Memory B cell (primary cell): Measurements from ENCODE around the gene TSPYL1.

ENCODE experiments used
- ATAC-seq: fragments of 150-1000 bp; cut with Tn5 transposase; 2 replicates; pipeline ENCODE4 v1.10.0; 2021; ENCODE audit warnings: low read depth, mild to moderate bottlenecking, moderate library complexity
- DNase-seq, 2 donors: peaks; one replicate each; pipeline ENCODE4 v3.0.0; 2022; ENCODE audit warnings: low spot score in 2 of 2
- H3K27ac Mint-ChIP-seq: one replicate; pipeline ENCODE4 v1.8.0; 2022; ENCODE audit warnings: mild to moderate bottlenecking, moderate library complexity, mixed read lengths
- H3K27me3 Mint-ChIP-seq: one replicate; pipeline ENCODE4 v1.8.0; 2022; ENCODE audit warnings: mixed read lengths
- H3K36me3 Mint-ChIP-seq: one replicate; pipeline ENCODE4 v1.8.0; 2022; ENCODE audit warnings: mild to moderate bottlenecking, mixed read lengths
- H3K4me1 Mint-ChIP-seq: one replicate; pipeline ENCODE4 v1.8.0; 2022; ENCODE audit warnings: mixed read lengths
- H3K4me3 Mint-ChIP-seq: one replicate; pipeline ENCODE4 v1.8.0; 2022; ENCODE audit warnings: mild to moderate bottlenecking, moderate library complexity, mixed read lengths
- H3K9me3 Mint-ChIP-seq: one replicate; pipeline ENCODE4 v1.8.0; 2022; ENCODE audit warnings: mixed read lengths

TSPYL1 gene

GRCh38 chr6:116309657-116310056, 29.9 kb upstream of the TSPYL1 start:
- DNase-seq = no peak
- Mint-ChIP-seq H3K4me3 (no peak overlapping the region), H3K36me3 (peaks cover 11% of the 10 kb centered on the region), H3K27me3 (no peaks in the 10 kb centered on the region), H3K9me3 (no peaks in the 10 kb centered on the region), H3K4me1 (peaks cover 2% of the 10 kb centered on the region), H3K27ac (no peak overlapping the region)
- ATAC-seq = no peak

- Mint-ChIP-seq H3K27me3 (no peaks in the 10 kb centered on the region), H3K27ac (no peak overlapping the region), H3K36me3 (peaks cover 11% of the 10 kb centered on the region), H3K4me1 (peaks cover 2% of the 10 kb centered on the region), H3K4me3 (no peak overlapping the region), H3K9me3 (no peaks in the 10 kb centered on the region)
- DNase-seq (no peak), ATAC-seq (no peak)
Observed at GRCh38 chr6:116309001-116309400, 29.3 kb upstream of the TSPYL1 start.

- Mint-ChIP-seq H3K27ac (no peak overlapping the region), H3K9me3 (no peaks in the 10 kb centered on the region), H3K4me1 (peaks cover 9% of the 10 kb centered on the region), H3K36me3 (peaks cover 15% of the 10 kb centered on the region), H3K4me3 (no peak overlapping the region), H3K27me3 (no peaks in the 10 kb centered on the region)
- no peak for ATAC-seq
- DNase-seq = no peak
Observed at GRCh38 chr6:116307633-116308032, 27.9 kb upstream of the TSPYL1 start.

GRCh38 chr6:116307001-116307400, 27.3 kb upstream of the TSPYL1 start:
- no peak overlapping the region for H3K27ac Mint-ChIP-seq
- no peak for DNase-seq
- H3K4me1 Mint-ChIP-seq = peaks cover 9% of the 10 kb centered on the region
- H3K27me3 Mint-ChIP-seq = no peaks in the 10 kb centered on the region
- no peaks in the 10 kb centered on the region for H3K9me3 Mint-ChIP-seq
- no peak for ATAC-seq
- peaks cover 17% of the 10 kb centered on the region for H3K36me3 Mint-ChIP-seq
- no peak overlapping the region for H3K4me3 Mint-ChIP-seq

GRCh38 chr6:116304538-116305097, 24.9 kb upstream of the TSPYL1 start:
- ATAC-seq = no peak
- no peak for DNase-seq
- Mint-ChIP-seq H3K9me3 (peaks cover 2% of the 10 kb centered on the region), H3K4me1 (peaks cover 9% of the 10 kb centered on the region), H3K36me3 (peaks cover 11% of the 10 kb centered on the region), H3K27ac (no peak overlapping the region), H3K4me3 (no peak overlapping the region), H3K27me3 (no peaks in the 10 kb centered on the region)

- Mint-ChIP-seq H3K27me3 (no peaks in the 10 kb centered on the region), H3K36me3 (peaks cover 14% of the 10 kb centered on the region)
Observed at GRCh38 chr6:116301104-116301503, 21.4 kb upstream of the TSPYL1 start.

GRCh38 chr6:116300566-116300965, 20.8 kb upstream of the TSPYL1 start:
- Mint-ChIP-seq H3K9me3 (peaks cover 4% of the 10 kb centered on the region), H3K4me1 (peaks cover 15% of the 10 kb centered on the region), H3K27ac (no peak overlapping the region), H3K4me3 (no peak overlapping the region), H3K36me3 (peaks cover 14% of the 10 kb centered on the region), H3K27me3 (no peaks in the 10 kb centered on the region)
- ATAC-seq (no peak), DNase-seq (no peak)

More at GRCh38 chr6:116301104-116301503, 21.4 kb upstream of the TSPYL1 start:
- ATAC-seq (no peak), DNase-seq (no peak)
- H3K4me3 Mint-ChIP-seq = no peak overlapping the region
- H3K9me3 Mint-ChIP-seq = peaks cover 4% of the 10 kb centered on the region
- no peak overlapping the region for H3K27ac Mint-ChIP-seq
- peaks cover 15% of the 10 kb centered on the region for H3K4me1 Mint-ChIP-seq

GRCh38 chr6:116298973-116299372, 19.2 kb upstream of the TSPYL1 start:
- H3K27me3 Mint-ChIP-seq = no peaks in the 10 kb centered on the region
- ATAC-seq (peak; percentile 50), DNase-seq (no peak)
- peaks cover 4% of the 10 kb centered on the region for H3K9me3 Mint-ChIP-seq
- peaks cover 20% of the 10 kb centered on the region for H3K4me1 Mint-ChIP-seq
- no peak overlapping the region for H3K4me3 Mint-ChIP-seq
- no peak overlapping the region for H3K27ac Mint-ChIP-seq
- H3K36me3 Mint-ChIP-seq = peaks cover 14% of the 10 kb centered on the region

GRCh38 chr6:116298273-116298672, 18.5 kb upstream of the TSPYL1 start:
- Mint-ChIP-seq H3K4me1 (peaks cover 18% of the 10 kb centered on the region), H3K27ac (no peak overlapping the region), H3K27me3 (no peaks in the 10 kb centered on the region), H3K4me3 (no peak overlapping the region), H3K9me3 (peaks cover 4% of the 10 kb centered on the region), H3K36me3 (peaks cover 14% of the 10 kb centered on the region)
- ATAC-seq (no peak), DNase-seq (no peak)

GRCh38 chr6:116292553-116292952, 12.8 kb upstream of the TSPYL1 start:
- ATAC-seq (no peak), DNase-seq (no peak)
- no peak overlapping the region for H3K4me3 Mint-ChIP-seq
- no peak overlapping the region for H3K27ac Mint-ChIP-seq
- H3K9me3 Mint-ChIP-seq = no peaks in the 10 kb centered on the region
- H3K27me3 Mint-ChIP-seq = no peaks in the 10 kb centered on the region
- peaks cover 13% of the 10 kb centered on the region for H3K4me1 Mint-ChIP-seq
- H3K36me3 Mint-ChIP-seq = no peaks in the 10 kb centered on the region

- ATAC-seq (no peak), DNase-seq (no peak)
- Mint-ChIP-seq H3K4me3 (no peak overlapping the region), H3K36me3 (no peaks in the 10 kb centered on the region), H3K4me1 (peaks cover 12% of the 10 kb centered on the region), H3K27ac (no peak overlapping the region), H3K9me3 (no peaks in the 10 kb centered on the region), H3K27me3 (no peaks in the 10 kb centered on the region)
Observed at GRCh38 chr6:116291701-116292396, 12.1 kb upstream of the TSPYL1 start.

- no peak for ATAC-seq
- H3K27ac Mint-ChIP-seq = no peak overlapping the region
- no peaks in the 10 kb centered on the region for H3K9me3 Mint-ChIP-seq
- peaks cover 7% of the 10 kb centered on the region for H3K4me1 Mint-ChIP-seq
- no peaks in the 10 kb centered on the region for H3K27me3 Mint-ChIP-seq
- no peak for DNase-seq
- H3K36me3 Mint-ChIP-seq = no peaks in the 10 kb centered on the region
- no peak overlapping the region for H3K4me3 Mint-ChIP-seq
Observed at GRCh38 chr6:116290799-116291198, 11.1 kb upstream of the TSPYL1 start.

- no peaks in the 10 kb centered on the region for H3K9me3 Mint-ChIP-seq
- no peak for DNase-seq
Observed at GRCh38 chr6:116289876-116290275, 10.1 kb upstream of the TSPYL1 start.

GRCh38 chr6:116287689-116288282, 8.1 kb upstream of the TSPYL1 start:
- Mint-ChIP-seq H3K4me1 (peaks cover 6% of the 10 kb centered on the region), H3K9me3 (no peaks in the 10 kb centered on the region), H3K27ac (no peak overlapping the region), H3K27me3 (no peaks in the 10 kb centered on the region), H3K36me3 (no peaks in the 10 kb centered on the region), H3K4me3 (no peak overlapping the region)
- ATAC-seq (peak; percentile 70), DNase-seq (peak in 1 of 2 donors; percentile 37)

More at GRCh38 chr6:116289876-116290275, 10.1 kb upstream of the TSPYL1 start:
- Mint-ChIP-seq H3K4me1 (peaks cover 5% of the 10 kb centered on the region), H3K27me3 (no peaks in the 10 kb centered on the region), H3K27ac (no peak overlapping the region), H3K4me3 (no peak overlapping the region), H3K36me3 (no peaks in the 10 kb centered on the region)
- ATAC-seq = no peak
